Ishikawa (cell line): ENCODE measurements around the gene KLRF1.

ENCODE experiments used
- CEBPB ChIP-seq: IDR thresholded peaks from 2 replicates; pipeline ENCODE4 v1.6.1; 2012
- CREB1 ChIP-seq: IDR thresholded peaks from 2 replicates; pipeline ENCODE4 v1.6.1; 2012; ENCODE audit warnings: low read depth
- EP300 ChIP-seq: IDR thresholded peaks from 2 replicates; pipeline ENCODE4 v1.6.1; 2012; ENCODE audit warnings: borderline replicate concordance
- NFIC ChIP-seq: IDR thresholded peaks from 2 replicates; pipeline ENCODE4 v1.6.1; 2012
- RAD21 ChIP-seq: IDR thresholded peaks from 2 replicates; pipeline ENCODE4 v1.6.1; 2012; ENCODE audit warnings: low read depth
- TAF1 ChIP-seq: IDR thresholded peaks from 2 replicates; pipeline ENCODE4 v1.6.1; 2012; ENCODE audit warnings: low read depth, mild to moderate bottlenecking
- TEAD4 ChIP-seq: IDR thresholded peaks from 2 replicates; pipeline ENCODE4 v1.6.1; 2012
- YY1 ChIP-seq: IDR thresholded peaks from 2 replicates; pipeline ENCODE4 v1.6.1; 2012; ENCODE audit warnings: low read depth
- TF ChIP-seq, protein P1 (sequence below): IDR thresholded peaks from 2 replicates; pipeline ENCODE4 v1.6.1; 2012; ENCODE audit warnings: low read depth, mild to moderate bottlenecking

DNA sequence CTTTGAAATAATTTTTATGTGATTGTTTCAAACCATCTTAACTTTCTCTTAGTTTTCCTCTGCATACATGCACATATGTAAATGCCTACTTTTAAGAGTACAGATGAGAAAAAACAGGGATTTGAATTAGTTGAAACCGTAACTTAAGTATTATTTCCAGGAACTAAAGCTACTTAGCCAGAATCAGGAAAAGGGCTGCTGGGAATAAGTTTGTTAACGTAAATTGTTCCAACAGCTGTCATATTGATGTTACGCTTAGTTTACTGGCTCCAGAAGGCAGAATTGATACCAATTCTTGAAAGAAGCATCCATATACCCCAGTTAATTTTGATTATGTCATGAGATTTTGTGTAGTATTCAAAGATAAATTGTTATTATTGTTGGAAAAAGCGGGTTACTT, 17.9 kb upstream of the KLRF1 start:
- TF ChIP-seq NFIC: no peak
- TF ChIP-seq CREB1: no peak
- TF ChIP-seq TEAD4: no peak
- TF ChIP-seq, protein P1, sequence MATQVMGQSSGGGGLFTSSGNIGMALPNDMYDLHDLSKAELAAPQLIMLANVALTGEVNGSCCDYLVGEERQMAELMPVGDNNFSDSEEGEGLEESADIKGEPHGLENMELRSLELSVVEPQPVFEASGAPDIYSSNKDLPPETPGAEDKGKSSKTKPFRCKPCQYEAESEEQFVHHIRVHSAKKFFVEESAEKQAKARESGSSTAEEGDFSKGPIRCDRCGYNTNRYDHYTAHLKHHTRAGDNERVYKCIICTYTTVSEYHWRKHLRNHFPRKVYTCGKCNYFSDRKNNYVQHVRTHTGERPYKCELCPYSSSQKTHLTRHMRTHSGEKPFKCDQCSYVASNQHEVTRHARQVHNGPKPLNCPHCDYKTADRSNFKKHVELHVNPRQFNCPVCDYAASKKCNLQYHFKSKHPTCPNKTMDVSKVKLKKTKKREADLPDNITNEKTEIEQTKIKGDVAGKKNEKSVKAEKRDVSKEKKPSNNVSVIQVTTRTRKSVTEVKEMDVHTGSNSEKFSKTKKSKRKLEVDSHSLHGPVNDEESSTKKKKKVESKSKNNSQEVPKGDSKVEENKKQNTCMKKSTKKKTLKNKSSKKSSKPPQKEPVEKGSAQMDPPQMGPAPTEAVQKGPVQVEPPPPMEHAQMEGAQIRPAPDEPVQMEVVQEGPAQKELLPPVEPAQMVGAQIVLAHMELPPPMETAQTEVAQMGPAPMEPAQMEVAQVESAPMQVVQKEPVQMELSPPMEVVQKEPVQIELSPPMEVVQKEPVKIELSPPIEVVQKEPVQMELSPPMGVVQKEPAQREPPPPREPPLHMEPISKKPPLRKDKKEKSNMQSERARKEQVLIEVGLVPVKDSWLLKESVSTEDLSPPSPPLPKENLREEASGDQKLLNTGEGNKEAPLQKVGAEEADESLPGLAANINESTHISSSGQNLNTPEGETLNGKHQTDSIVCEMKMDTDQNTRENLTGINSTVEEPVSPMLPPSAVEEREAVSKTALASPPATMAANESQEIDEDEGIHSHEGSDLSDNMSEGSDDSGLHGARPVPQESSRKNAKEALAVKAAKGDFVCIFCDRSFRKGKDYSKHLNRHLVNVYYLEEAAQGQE: no peak
- no peak for TF ChIP-seq TAF1
- no peak for TF ChIP-seq CEBPB
- TF ChIP-seq RAD21: no peak
- no peak for TF ChIP-seq EP300
- TF ChIP-seq YY1: no peak
